WTC11 (cell line): ENCODE results near the gene GNAS.

Experiments
- CTCF ChIP-seq: fragments of 200-600 bp; IDR thresholded peaks from 2 replicates; pipeline ENCODE4 v1.8.0; 2022; ENCODE audit warnings: antibody characterized with exemption
- FOXP1 ChIP-seq: sonication (generic); formaldehyde crosslinking; IDR thresholded peaks from 2 replicates; pipeline ENCODE4 v1.8.0; 2022; ENCODE audit warnings: missing genetic modification reagents, mild to moderate bottlenecking, moderate library complexity, borderline replicate concordance
- NFYB ChIP-seq: sonication (generic); formaldehyde crosslinking; conservative IDR thresholded peaks from 2 replicates; pipeline ENCODE4 v1.8.0; 2022; ENCODE audit warnings: low read depth, missing genetic modification reagents
- OVOL2 ChIP-seq: fragments of 250-450 bp; sonication (Bioruptor Pico); IDR thresholded peaks from 2 replicates; pipeline ENCODE4 v1.9.0; 2021; ENCODE audit warnings: mild to moderate bottlenecking, borderline replicate concordance
- SP1 ChIP-seq: sonication (generic); formaldehyde crosslinking; conservative IDR thresholded peaks from 2 replicates; pipeline ENCODE4 v1.8.1; 2022; ENCODE audit warnings: missing genetic modification reagents
- TCF7 ChIP-seq: sonication (generic); formaldehyde crosslinking; IDR thresholded peaks from 2 replicates; pipeline ENCODE4 v1.8.0; 2022; ENCODE audit warnings: mild to moderate bottlenecking, low read depth, missing genetic modification reagents, moderate library complexity

- TF ChIP-seq CTCF (no peak), OVOL2 (CRISPR knock-in tag) (no peak), SP1 (CRISPR knock-in tag) (no peak), NFYB (CRISPR knock-in tag) (no peak), FOXP1 (CRISPR knock-in tag) (no peak), TCF7 (no peak)
Observed at GRCh38 chr20:58867211-58867610, 14.7 kb downstream of the GNAS start.
